Breast epithelium (tissue), 3 donors: ENCODE data around the gene FLRT2.

Source experiments
- POLR2A ChIP-seq: fragments of 450-650 bp; IDR thresholded peaks from one replicate; pipeline ENCODE4 v1.6.1; 2016; ENCODE audit warnings: antibody characterized with exemption, mild to moderate bottlenecking, moderate library complexity
- POLR2AphosphoS5 ChIP-seq, 3 donors: sonication (generic); formaldehyde crosslinking; IDR thresholded peaks; one replicate each; pipeline ENCODE4 v1.6.1; 2017; ENCODE audit warnings: antibody characterized with exemption in 3 of 3

DNA sequence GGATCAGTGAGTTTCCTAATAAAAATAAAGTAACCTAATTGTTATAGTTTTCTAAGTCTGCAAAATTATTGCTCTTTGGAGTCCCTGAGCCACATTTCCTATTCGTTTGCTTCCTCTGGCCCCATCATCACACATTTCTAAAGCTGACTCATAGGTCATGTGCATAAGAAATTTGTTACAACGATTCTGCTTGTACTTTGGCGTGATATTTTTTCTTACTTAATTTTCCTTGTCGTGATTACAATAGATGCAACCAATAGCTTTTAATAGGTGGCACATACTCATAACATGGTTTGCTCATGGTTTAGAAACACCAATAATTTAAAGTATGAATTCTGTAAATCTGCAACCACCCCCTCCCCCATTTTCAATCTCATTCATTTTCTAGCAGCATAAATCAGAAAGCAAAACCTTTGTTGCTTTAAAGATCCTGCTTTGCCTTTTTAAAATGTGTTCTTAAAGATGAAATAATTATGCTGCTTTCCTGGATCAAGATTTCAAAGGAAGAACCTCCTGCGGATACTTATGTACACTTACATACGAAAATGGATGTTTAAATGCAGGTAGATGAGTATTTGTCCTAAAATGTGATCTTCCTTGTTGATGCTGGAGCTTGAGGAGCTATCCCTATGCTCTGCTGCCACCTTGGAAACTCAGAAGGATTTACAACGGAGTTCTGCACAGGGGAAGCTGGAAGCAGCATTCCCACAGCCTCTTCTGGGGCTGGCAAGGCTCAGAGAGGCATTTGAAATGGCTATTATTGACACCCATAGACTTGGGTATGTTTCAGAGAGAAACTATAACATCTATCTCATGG is 1.7 kb upstream of the FLRT2 start:
- TF ChIP-seq POLR2AphosphoS5 (IDR thresholded peaks at IDR 0.05) (no peak), POLR2A (no peak)
